Activated CD8-positive, alpha-beta memory T cell treated with anti-CD3 and anti-CD28 coated beads, Interleukin-2, amount 10 ng/mL, durations not matched to agents 7 days and 5 days (primary cell): ENCODE data around the gene ZNRF2. TPM values are rescaled to one million over a fixed set of nuclear protein-coding genes. Genes with fewer than 3 reads are reported as not detected.

ENCODE experiments used
- ATAC-seq: fragments of 150-1000 bp; cut with Tn5 transposase; one replicate; pipeline ENCODE4 v1.10.0; 2021; ENCODE audit warnings: moderate library complexity
- CTCF ChIA-PET: fragments of 350-600 bp; sonication (Branson Sonifier 250); formaldehyde crosslinking; loops from one replicate; lab custom pipeline; 2021; ENCODE audit warnings: antibody characterized with exemption; lab: Charles Lee
- DNase-seq: peaks from one replicate; pipeline ENCODE4 v3.0.0-alpha.2; 2020
- H3K27ac Mint-ChIP-seq: one replicate; pipeline ENCODE4 v1.8.0; 2021; ENCODE audit warnings: mild to moderate bottlenecking, mixed read lengths
- H3K27me3 Mint-ChIP-seq: one replicate; pipeline ENCODE4 v1.8.0; 2021; ENCODE audit warnings: mixed read lengths
- H3K36me3 Mint-ChIP-seq: one replicate; pipeline ENCODE4 v1.8.0; 2021; ENCODE audit warnings: mild to moderate bottlenecking, mixed read lengths
- H3K4me1 Mint-ChIP-seq: one replicate; pipeline ENCODE4 v1.8.0; 2021; ENCODE audit warnings: mixed read lengths
- H3K4me3 Mint-ChIP-seq: one replicate; pipeline ENCODE4 v1.8.0; 2021; ENCODE audit warnings: mild to moderate bottlenecking, moderate library complexity, mixed read lengths
- H3K9me3 Mint-ChIP-seq: one replicate; pipeline ENCODE4 v1.8.0; 2022; ENCODE audit warnings: low read depth, mixed read lengths
- microRNA-seq: library from miRNA; unstranded; fragments of <30 nt; microRNA quantifications from one replicate; pipeline ENCODE4 v1.2.0, GENCODE V29; 2022
- total RNA-seq, 2 experiments: library from RNA; stranded (reverse); gene quantifications; one replicate each; pipeline ENCODE4 v1.2.3, GENCODE V29; 2021

ZNRF2 gene
- total RNA-seq, 2 experiments from 2014 or later: 14.0 to 21.3 TPM

DNA sequence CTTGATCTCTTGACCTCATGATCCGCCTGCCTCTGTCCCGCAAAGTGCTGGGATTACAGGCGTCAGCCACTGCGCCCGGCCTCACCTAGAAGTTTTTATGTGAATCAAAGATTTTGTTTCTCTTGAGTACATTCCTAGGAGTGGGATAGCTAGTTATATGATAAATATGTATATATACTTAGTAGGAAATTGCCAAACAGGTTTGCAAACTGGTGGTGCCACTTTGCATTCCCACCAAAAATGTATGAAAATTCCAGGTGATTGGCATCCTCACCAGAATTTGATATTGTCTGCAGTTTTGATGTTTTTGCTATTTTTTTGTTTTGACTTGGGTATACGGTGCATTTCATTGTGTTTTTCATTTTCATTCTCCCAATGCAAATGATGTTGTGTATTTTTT is 107.4 kb downstream of the ZNRF2 start:
- H3K27me3 Mint-ChIP-seq: no peaks in the 10 kb centered on the region
- no peak overlapping the region for H3K27ac Mint-ChIP-seq
- H3K4me1 Mint-ChIP-seq: no peaks in the 10 kb centered on the region
- H3K4me3 Mint-ChIP-seq: no peak overlapping the region
- peaks cover 2% of the 10 kb centered on the region for H3K36me3 Mint-ChIP-seq
- no peak for DNase-seq
- H3K9me3 Mint-ChIP-seq: no peaks in the 10 kb centered on the region
- no peak for ATAC-seq
- CTCF ChIA-PET: no interaction called here

DNA sequence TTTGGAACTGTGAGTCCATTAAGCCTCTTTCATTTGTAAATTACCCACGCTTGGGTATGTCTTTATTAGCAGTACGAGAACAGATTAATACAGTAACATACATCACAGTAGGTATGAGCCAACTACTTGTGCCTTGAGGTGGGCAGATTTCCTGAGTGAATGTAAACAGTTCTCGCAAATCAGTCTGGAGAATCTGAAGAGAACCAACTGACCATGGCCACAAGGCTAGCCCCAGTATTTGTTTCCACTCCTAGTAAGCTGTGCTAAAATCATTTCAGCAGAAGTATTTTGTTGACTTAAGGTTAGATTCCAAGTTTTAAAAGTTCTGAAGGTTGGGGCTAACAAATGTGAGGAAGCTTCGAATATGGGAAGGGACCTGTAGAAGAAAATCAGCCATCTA is 111.3 kb downstream of the ZNRF2 start:
- no peak overlapping the region for H3K4me3 Mint-ChIP-seq
- DNase-seq (no peak), ATAC-seq (no peak)
- no peaks in the 10 kb centered on the region for H3K36me3 Mint-ChIP-seq
- H3K27me3 Mint-ChIP-seq: no peaks in the 10 kb centered on the region
- H3K27ac Mint-ChIP-seq: no peak overlapping the region
- no peaks in the 10 kb centered on the region for H3K4me1 Mint-ChIP-seq
- no peaks in the 10 kb centered on the region for H3K9me3 Mint-ChIP-seq
- CTCF ChIA-PET: interaction anchor here (1.7 kb wide), 1 partner anchor 120 kb away, joined by 5 read pairs; no protein-coding TSS in a partner anchor

DNA sequence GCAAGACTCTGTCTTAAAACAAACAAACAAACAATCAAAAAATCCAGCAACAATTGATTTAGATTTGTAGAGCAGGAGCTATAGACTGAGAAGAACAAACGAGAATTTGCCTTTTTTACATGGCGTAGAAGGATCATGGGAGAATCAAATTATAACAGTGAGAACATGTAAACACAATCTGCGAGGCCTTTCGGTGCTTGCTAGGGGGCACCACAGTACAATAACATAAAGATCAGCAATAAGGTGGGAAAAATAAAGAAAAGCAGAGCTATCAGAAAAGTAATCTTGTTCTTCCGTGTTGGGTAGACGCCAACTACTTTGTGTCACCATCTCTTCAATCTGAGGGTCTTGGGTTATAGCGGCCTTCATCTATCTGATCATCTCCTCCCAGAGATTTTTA is 112.0 kb downstream of the ZNRF2 start:
- no peaks in the 10 kb centered on the region for H3K27me3 Mint-ChIP-seq
- CTCF ChIA-PET: interaction anchor here (1.7 kb wide), 1 partner anchor 121 kb away, joined by 5 read pairs; no protein-coding TSS in a partner anchor
- no peak for ATAC-seq

DNA sequence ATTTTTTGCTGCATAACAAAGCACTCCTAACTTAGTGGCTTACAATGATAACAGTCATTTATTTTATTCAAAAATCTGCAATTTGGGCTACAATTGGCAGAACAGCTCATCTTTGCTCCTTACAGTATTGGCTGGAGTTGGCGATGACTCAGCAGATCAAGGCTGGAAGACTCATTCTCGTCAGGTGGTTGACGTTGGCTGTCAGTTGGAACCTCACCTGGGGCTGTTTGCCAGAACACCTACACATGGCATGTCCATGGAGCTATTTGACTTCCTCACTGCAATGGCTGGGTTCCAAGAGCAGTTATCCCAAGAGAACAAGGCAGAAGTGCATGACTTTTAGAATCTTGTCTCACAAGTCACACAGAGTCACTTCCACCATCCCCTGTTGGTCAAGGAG is 119.1 kb downstream of the ZNRF2 start:
- no peak for ATAC-seq
- no peak for DNase-seq
- CTCF ChIA-PET: no interaction called here
- Mint-ChIP-seq H3K27ac (no peak overlapping the region), H3K4me1 (peaks cover 5% of the 10 kb centered on the region), H3K36me3 (peaks cover 4% of the 10 kb centered on the region), H3K9me3 (no peaks in the 10 kb centered on the region), H3K4me3 (no peak overlapping the region), H3K27me3 (no peaks in the 10 kb centered on the region)

More for the DNA sequence above, 112.0 kb downstream of the ZNRF2 start:
- Mint-ChIP-seq H3K4me1 (no peaks in the 10 kb centered on the region), H3K36me3 (no peaks in the 10 kb centered on the region), H3K27ac (no peak overlapping the region), H3K9me3 (no peaks in the 10 kb centered on the region), H3K4me3 (no peak overlapping the region)
- DNase-seq: no peak

DNA sequence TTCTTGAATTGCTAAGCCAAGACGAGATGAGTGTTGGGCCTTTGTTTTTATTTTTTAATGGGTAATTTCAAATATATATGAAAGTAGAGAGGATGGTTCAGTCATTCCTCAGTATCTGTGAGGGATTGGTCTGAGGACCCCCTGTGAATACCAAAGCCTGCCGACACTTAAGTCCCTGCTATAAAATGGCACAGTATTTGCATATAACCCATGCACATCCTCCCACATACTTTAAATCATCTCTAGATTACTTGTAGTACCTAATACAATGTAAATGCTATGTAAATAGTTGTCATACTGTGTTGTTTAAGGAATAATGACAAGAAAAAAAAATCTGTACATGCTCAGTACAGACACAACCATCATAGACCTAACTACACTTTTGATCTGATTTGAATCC is 120.8 kb downstream of the ZNRF2 start:
- Mint-ChIP-seq H3K36me3 (peaks cover 4% of the 10 kb centered on the region), H3K27ac (no peak overlapping the region), H3K4me1 (peaks cover 5% of the 10 kb centered on the region), H3K4me3 (no peak overlapping the region), H3K27me3 (no peaks in the 10 kb centered on the region), H3K9me3 (no peaks in the 10 kb centered on the region)
- ATAC-seq: no peak
- no peak for DNase-seq
- CTCF ChIA-PET: no interaction called here

DNA sequence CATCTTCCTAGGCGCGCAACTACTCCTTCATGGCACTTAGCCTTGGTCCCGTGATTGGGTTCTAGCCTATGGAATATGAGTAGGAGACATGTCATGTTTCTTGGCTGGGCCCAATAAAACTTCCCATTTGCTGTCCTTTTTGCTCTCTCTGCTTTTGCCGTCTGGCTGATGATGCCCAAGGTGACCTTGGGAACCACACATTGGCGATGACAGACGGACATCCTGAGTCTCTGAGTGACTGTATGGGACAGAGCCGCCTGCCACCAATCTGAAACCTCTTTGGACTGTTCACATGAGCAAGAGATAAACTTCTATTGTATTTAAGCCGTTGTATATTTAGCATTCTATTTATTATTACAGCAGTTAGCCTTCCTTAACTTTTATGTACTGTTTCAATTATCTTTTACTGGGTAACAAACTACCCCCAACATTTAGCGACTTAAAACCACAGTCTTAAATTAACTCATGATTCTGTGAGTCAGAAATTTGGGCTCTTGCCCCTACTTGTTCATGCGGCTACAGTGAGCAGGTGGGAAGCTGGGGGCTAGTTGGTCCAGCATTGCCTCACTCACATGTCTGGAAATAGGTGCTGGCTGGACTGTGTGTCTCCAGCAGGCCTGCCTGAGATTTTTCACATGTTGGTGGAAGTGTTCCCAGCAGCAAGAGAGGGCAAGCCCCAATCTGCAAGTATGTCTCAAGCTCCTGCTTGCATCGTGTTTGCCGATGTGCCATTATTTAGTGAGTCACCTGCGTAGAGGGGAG is 122.4 kb downstream of the ZNRF2 start:
- CTCF ChIA-PET: interaction anchor here (1.4 kb wide), 1 partner anchor 241 kb away, joined by 3 read pairs; no protein-coding TSS in a partner anchor
- peaks cover 4% of the 10 kb centered on the region for H3K36me3 Mint-ChIP-seq
- DNase-seq (no peak), ATAC-seq (no peak)
- H3K27ac Mint-ChIP-seq: no peak overlapping the region
- H3K27me3 Mint-ChIP-seq: no peaks in the 10 kb centered on the region
- no peak overlapping the region for H3K4me3 Mint-ChIP-seq
- peaks cover 1% of the 10 kb centered on the region for H3K4me1 Mint-ChIP-seq
- H3K9me3 Mint-ChIP-seq: no peaks in the 10 kb centered on the region

DNA sequence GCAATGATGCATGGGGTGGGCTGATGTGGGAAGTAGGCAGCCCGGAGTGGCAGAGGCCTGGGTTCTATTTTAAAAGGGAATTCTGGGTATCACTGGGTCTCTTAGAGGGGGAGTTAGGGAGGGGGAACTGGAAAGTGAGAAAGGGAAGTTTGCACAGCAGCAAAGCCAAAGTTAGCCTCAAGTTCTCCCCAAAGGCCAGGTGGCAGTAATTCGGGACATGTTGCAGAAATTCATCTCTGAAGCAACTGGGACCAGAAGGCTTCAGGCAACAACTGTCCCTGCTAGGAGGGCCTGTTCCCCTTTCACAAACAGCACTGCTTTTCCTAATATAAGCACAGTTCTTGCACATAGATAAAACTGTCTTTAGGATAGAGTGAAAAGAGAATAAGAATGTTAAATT is 126.8 kb downstream of the ZNRF2 start:
- no peaks in the 10 kb centered on the region for H3K27me3 Mint-ChIP-seq
- ATAC-seq (no peak), DNase-seq (no peak)
- peaks cover 7% of the 10 kb centered on the region for H3K9me3 Mint-ChIP-seq
- H3K27ac Mint-ChIP-seq: no peak overlapping the region
- H3K4me3 Mint-ChIP-seq: no peak overlapping the region
- no peaks in the 10 kb centered on the region for H3K4me1 Mint-ChIP-seq
- CTCF ChIA-PET: interaction anchor here (3.0 to 3.6 kb wide), 2 partner anchors 132 to 135 kb away, joined by 8 to 13 read pairs; no protein-coding TSS in a partner anchor
- peaks cover 5% of the 10 kb centered on the region for H3K36me3 Mint-ChIP-seq

DNA sequence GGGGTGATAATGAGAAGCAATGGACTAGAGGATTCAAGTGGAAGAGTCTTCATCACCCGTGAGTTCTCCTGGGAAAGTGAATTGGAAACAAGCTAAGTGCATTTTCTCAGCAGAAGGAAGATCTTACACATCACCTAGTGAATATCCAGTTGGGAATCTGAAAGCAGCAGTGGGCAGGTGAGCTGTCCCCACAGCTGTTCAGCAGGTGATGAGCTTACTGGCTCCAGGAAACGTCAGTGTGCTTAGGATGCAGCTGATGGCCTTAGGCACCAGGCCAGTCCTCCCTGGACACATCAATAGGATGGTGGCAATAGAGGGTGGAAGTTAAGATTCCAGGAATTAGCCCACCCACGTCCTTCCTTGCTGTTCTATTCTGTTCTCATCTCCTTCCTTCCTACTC is 127.5 kb downstream of the ZNRF2 start:
- no peak for DNase-seq
- CTCF ChIA-PET: interaction anchor here (0.6 to 3.6 kb wide), 3 partner anchors 133 to 136 kb away, joined by 3 to 13 read pairs (median 8); no protein-coding TSS in a partner anchor
- Mint-ChIP-seq H3K9me3 (peaks cover 7% of the 10 kb centered on the region), H3K27ac (no peak overlapping the region), H3K4me1 (no peaks in the 10 kb centered on the region), H3K27me3 (no peaks in the 10 kb centered on the region), H3K36me3 (peaks cover 5% of the 10 kb centered on the region), H3K4me3 (no peak overlapping the region)
- ATAC-seq: no peak

DNA sequence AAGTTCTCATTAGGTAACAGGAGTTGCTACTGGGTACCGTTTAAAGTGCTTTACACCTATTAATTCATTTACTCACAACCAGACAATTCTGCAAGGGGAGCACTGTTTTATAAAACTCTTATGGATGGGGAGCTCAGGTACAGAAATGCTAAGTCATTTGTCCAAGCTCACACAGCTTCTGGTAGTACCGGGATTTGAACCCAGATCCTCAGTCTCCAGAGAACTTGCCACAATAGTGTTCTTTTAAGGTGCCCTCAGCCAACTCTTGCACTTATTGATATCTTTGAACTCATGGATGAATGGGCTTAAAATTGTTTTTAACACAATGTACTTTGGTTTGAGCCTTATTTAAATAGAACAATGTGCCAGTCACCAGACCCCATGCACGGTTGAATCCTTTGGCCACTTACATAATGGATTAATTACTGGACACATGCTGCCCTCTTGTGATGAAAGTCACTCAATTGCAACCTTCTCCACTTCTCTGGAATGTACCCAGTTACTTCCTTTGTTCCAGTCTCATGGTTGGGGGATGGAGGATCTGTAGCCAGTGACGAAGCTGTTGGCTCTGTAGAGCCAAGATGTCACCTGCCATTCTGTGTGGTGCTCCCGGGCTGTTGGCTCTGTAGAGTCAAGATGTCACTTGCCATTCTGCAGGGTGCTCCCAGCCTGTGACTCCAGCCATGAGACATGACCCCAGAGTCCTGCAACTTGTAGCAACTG is 128.5 kb downstream of the ZNRF2 start:
- H3K27ac Mint-ChIP-seq: no peak overlapping the region
- no peaks in the 10 kb centered on the region for H3K27me3 Mint-ChIP-seq
- H3K4me1 Mint-ChIP-seq: no peaks in the 10 kb centered on the region
- ATAC-seq (peak; percentile 58), DNase-seq (no peak)
- H3K4me3 Mint-ChIP-seq: no peak overlapping the region
- CTCF ChIA-PET: interaction anchor here (0.6 to 3.6 kb wide), 4 partner anchors 134 to 339 kb away, joined by 3 to 13 read pairs (median 6); no protein-coding TSS in a partner anchor
- peaks cover 7% of the 10 kb centered on the region for H3K9me3 Mint-ChIP-seq
- peaks cover 8% of the 10 kb centered on the region for H3K36me3 Mint-ChIP-seq

DNA sequence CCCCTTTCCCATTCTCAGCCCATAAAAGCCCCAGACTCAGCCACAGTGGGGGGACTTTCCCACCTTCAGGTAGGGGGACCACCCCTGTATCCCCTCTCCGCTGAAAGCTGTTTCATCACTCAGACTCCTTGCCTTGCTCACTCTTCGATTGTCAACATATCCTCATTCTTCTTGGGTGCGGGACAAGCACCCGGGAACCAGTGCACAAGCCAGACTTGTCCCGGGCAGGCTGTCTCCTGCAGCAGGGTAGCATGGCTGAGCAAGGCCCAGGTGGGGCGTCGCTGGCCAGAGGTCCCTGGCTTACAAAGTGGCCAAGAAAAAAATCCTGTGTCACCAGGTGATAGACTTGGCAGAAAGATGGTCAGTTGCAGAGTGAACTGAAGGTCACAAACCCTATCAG is 129.5 kb downstream of the ZNRF2 start:
- Mint-ChIP-seq H3K27ac (no peak overlapping the region), H3K4me1 (no peaks in the 10 kb centered on the region), H3K4me3 (no peak overlapping the region), H3K36me3 (peaks cover 8% of the 10 kb centered on the region), H3K9me3 (peaks cover 7% of the 10 kb centered on the region), H3K27me3 (no peaks in the 10 kb centered on the region)
- no peak for ATAC-seq
- no peak for DNase-seq
- CTCF ChIA-PET: interaction anchor here (1.3 to 3.6 kb wide), 3 partner anchors 135 to 340 kb away, joined by 3 to 13 read pairs (median 8); no protein-coding TSS in a partner anchor

Small RNA genes lying within 50 kb of the gene (microRNA-seq; reads per million reads assigned to microRNA genes)
- gene MIR550A1 (not detected), gene MIR550B1 (not detected)

Other genes starting within 250 kb of the ZNRF2 start
- gene MTURN, start 149.6 kb upstream of the ZNRF2 start, total RNA-seq: 1 to 10 TPM; 2.5 to 4.4 TPM
- gene NOD1, start 194.2 kb downstream of the ZNRF2 start, total RNA-seq: 10 to 100 TPM; 20.8 to 36.9 TPM
- 10 to 100 TPM; 46.1 to 58.8 TPM for gene GGCT, start 220.2 kb downstream of the ZNRF2 start, total RNA-seq